Esophagus mucosa (tissue), 1 donor: ENCODE measurements around the gene ORM1. TPM values are rescaled to one million over a fixed set of nuclear protein-coding genes. Genes with fewer than 3 reads are reported as not detected.

Experiments
- ATAC-seq: fragments of 200-7000 bp; cut with Tn5 transposase; one replicate; pipeline ENCODE4 v1.9.1; 2020
- total RNA-seq: library from RNA; stranded (reverse); gene quantifications from one replicate; pipeline ENCODE4 v1.2.4, GENCODE V29; 2023
- donor health status: DM: yes; HTN: yes; CAD: no.

ORM1 gene
- total RNA-seq, 1 donor from 2014 or later, result 1.6 TPM

- ATAC-seq, result no peak
Measured at GRCh38 chr9:114287763-114288192, 35.1 kb upstream of the ORM1 start.

- ATAC-seq, result peak; percentile 7
Measured at GRCh38 chr9:114288193-114289091, 34.5 kb upstream of the ORM1 start.

- no peak for ATAC-seq
Measured at GRCh38 chr9:114289106-114289505, 33.8 kb upstream of the ORM1 start.

- ATAC-seq, result no peak
Measured at GRCh38 chr9:114289571-114290481, 33.1 kb upstream of the ORM1 start.

- ATAC-seq, result peak; percentile 3
Measured at GRCh38 chr9:114290561-114290986, 32.3 kb upstream of the ORM1 start.

GRCh38 chr9:114291064-114291474, 31.8 kb upstream of the ORM1 start:
- ATAC-seq, result peak; percentile 43

GRCh38 chr9:114291886-114292590, 30.9 kb upstream of the ORM1 start:
- no peak for ATAC-seq

- ATAC-seq, result no peak
Measured at GRCh38 chr9:114294664-114295063, 28.2 kb upstream of the ORM1 start.

GRCh38 chr9:114296338-114296737, 26.6 kb upstream of the ORM1 start:
- no peak for ATAC-seq

GRCh38 chr9:114299286-114300152, 23.4 kb upstream of the ORM1 start:
- ATAC-seq, result no peak

- ATAC-seq, result no peak
Measured at GRCh38 chr9:114300153-114300845, 22.6 kb upstream of the ORM1 start.

- no peak for ATAC-seq
Measured at GRCh38 chr9:114300846-114301797, 21.8 kb upstream of the ORM1 start.

GRCh38 chr9:114301798-114302565, 20.9 kb upstream of the ORM1 start:
- ATAC-seq, result no peak

- ATAC-seq, result no peak
Measured at GRCh38 chr9:114302727-114303126, 20.2 kb upstream of the ORM1 start.

GRCh38 chr9:114303571-114303970, 19.3 kb upstream of the ORM1 start:
- ATAC-seq, result no peak

- no peak for ATAC-seq
Measured at GRCh38 chr9:114303977-114304376, 18.9 kb upstream of the ORM1 start.

- ATAC-seq, result no peak
Measured at GRCh38 chr9:114304416-114305188, 18.3 kb upstream of the ORM1 start.

GRCh38 chr9:114307899-114308267, 15.0 kb upstream of the ORM1 start:
- ATAC-seq, result no peak
